ENCODE measurements around the gene HOOK2.

HOOK2 gene

GRCh38 chr19:12783849-12784393 lies 8.6 kb upstream of the HOOK2 start:
- peak overlapping the region; percentile 78 for H3K27ac ChIP-seq
- no peak for TF ChIP-seq CTCF (conservative IDR thresholded peaks at IDR 0.05)

DNA sequence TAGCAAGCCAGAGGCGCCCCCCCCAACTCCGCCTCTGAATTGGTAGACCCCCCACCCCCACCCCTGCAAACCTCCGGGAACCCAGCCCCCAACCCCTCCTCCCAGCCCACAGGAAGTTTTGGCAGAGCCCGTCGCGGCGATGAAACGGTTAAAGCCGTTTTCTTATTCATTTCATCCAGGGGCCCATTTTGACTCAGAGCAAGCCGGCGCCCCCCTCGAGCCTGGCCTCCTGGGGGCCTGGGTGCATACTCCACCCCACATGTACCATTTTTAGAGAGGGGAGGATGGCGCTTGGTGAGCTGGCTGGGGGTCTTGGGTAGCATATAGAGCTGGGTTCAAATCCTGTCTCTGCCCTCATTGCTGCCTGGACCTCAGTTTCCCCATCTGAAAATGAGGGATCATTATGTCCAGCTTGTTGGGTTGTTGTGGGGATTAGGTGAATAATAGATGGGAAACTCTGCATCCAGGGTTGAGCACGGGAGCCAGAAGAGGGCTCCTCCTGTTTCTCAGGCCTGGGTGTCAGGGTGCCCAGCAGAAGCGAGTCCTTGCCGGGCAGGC lies 8.0 kb upstream of the HOOK2 start:
- TF ChIP-seq CTCF (conservative IDR thresholded peaks at IDR 0.05): no peak
- H3K27ac ChIP-seq: peak overlapping the region; percentile 78

GRCh38 chr19:12782424-12783290 lies 7.3 kb upstream of the HOOK2 start:
- 0 out of 2 replicates have a peak, but pooled peaks have one; percentile 12 for TF ChIP-seq CTCF (conservative IDR thresholded peaks at IDR 0.05)
- H3K27ac ChIP-seq: peak overlapping the region; percentile 78

DNA sequence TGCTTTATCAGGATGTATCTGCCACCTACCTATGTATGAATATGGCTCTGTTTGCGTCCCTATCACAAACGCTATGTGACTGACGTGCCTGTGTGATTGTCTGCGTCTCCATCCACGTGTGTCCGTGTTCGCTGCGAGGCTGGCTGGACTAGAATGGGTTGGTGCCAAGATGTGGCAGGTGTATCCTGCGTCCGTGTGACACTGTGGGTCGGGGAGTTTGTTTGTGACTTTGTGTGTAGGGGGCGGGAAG lies 6.7 kb upstream of the HOOK2 start:
- peak overlapping the region; percentile 78 for H3K27ac ChIP-seq
- TF ChIP-seq CTCF (conservative IDR thresholded peaks at IDR 0.05): no peak

- no peak for TF ChIP-seq CTCF (conservative IDR thresholded peaks at IDR 0.05)
- H3K27ac ChIP-seq: peak overlapping the region; percentile 75; the same call in 1 of the 2 replicates
Observed at GRCh38 chr19:12779162-12779993, 4.0 kb upstream of the HOOK2 start.

- no peak for TF ChIP-seq CTCF (conservative IDR thresholded peaks at IDR 0.05)
Observed at GRCh38 chr19:12778905-12779161, 3.5 kb upstream of the HOOK2 start.

More at GRCh38 chr19:12778905-12779161, 3.5 kb upstream of the HOOK2 start:
- H3K27ac ChIP-seq: peak overlapping the region; percentile 75
